GM13977 (cell line): Measurements from ENCODE around the gene GALNT14.

Experiments used
- DNase-seq: peaks from one replicate; pipeline ENCODE4 v3.0.0; 2012; ENCODE audit warnings: low spot score
- CTCF ChIP-seq: IDR thresholded peaks from 2 replicates; pipeline ENCODE4 v1.5.1; 2012; ENCODE audit warnings: mild to moderate bottlenecking, control low read depth; ENCODE audit not compliant: insufficient read depth; ENCODE audit errors: extremely low read depth, missing control alignments
- in situ Hi-C: fragments of 300-500 bp; cut with MboI; formaldehyde crosslinking; loops from one replicate; pipeline ENCODE4 v1.12.0; 2022; ENCODE audit warnings: low sequenced_read_pairs, low pct_unique_long_range_greater_than_20kb, mixed read lengths, inconsistent platforms; ENCODE audit not compliant: unreplicated experiment

Gene GALNT14

GRCh38 chr2:31097962-31098613, 40.2 kb downstream of the GALNT14 start:
- DNase-seq, result no peak
- TF ChIP-seq CTCF, result no peak
- in situ Hi-C loops, result no loop called here

GRCh38 chr2:31090188-31090587, 48.1 kb downstream of the GALNT14 start:
- in situ Hi-C loops, result no loop called here
- TF ChIP-seq CTCF, result no peak
- no peak for DNase-seq

- in situ Hi-C loops, result no loop called here
- DNase-seq, result no peak
- TF ChIP-seq CTCF, result no peak
Measured at GRCh38 chr2:31089645-31090044, 48.6 kb downstream of the GALNT14 start.

GRCh38 chr2:31088504-31089195, 49.6 kb downstream of the GALNT14 start:
- TF ChIP-seq CTCF, result no peak
- in situ Hi-C loops, result no loop called here
- DNase-seq, result no peak

- in situ Hi-C loops, result no loop called here
- TF ChIP-seq CTCF, result no peak
- no peak for DNase-seq
Measured at GRCh38 chr2:31087491-31087890, 50.7 kb downstream of the GALNT14 start.

GRCh38 chr2:31086590-31086989, 51.6 kb downstream of the GALNT14 start:
- in situ Hi-C loops, result no loop called here
- no peak for DNase-seq
- no peak for TF ChIP-seq CTCF
